Suprapubic skin (tissue), 3 donors: Measurements from ENCODE around the gene SPATA31E1.

Experiments
- POLR2A ChIP-seq, 2 donors: fragments of 450-650 bp; IDR thresholded peaks; one replicate each; pipeline ENCODE4 v1.6.1; 2017; ENCODE audit warnings: antibody characterized with exemption in 2 of 2, mild to moderate bottlenecking in 2 of 2, moderate library complexity in 2 of 2
- TF ChIP-seq, protein P1 (sequence below), 2 donors: fragments of 200-600 bp in 1 of 2; fragments of 450-650 bp in 1 of 2; sonication (generic) in 1 of 2; IDR thresholded peaks; one replicate each; pipeline ENCODE4 v1.5.1; 2016 to 2019; ENCODE audit warnings: antibody characterized with exemption in 2 of 2, mild to moderate bottlenecking in 1 of 2, moderate library complexity in 1 of 2

DNA sequence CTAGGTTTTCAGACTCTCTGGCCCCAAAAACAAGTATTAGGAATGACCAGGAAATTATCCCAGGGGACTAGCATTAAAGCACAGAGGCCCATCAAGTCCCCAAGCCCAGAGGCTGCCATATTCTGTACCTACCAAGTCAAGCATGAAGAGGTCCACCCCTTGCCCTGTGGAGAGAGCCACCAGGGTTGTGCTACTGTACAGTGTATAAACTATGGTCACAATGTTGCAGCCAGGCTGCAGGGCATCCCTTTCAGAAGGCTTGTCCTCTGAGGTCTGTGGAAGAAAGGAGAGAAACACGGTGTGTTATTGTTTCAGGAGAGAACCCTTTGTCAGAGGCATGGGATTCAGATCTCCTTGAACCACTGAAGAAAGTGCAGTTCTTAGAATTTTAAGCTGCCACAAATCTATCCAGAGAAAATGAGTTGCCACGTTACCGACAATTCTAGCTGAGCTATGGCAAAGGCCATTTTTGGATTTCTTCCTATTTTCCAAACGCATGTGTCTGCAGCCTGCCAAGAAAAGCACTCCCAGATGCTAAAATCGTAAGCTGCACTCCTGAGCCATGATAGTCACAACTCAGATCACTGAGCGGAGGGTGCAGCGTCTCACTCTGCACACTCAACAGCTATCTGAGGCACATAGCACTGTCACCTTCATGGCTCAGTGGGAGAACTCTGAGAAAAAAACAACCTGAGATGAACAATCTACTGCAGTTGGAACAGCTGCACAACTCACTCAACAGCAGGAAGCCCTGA, 45.5 kb upstream of the SPATA31E1 start:
- TF ChIP-seq, protein P1, sequence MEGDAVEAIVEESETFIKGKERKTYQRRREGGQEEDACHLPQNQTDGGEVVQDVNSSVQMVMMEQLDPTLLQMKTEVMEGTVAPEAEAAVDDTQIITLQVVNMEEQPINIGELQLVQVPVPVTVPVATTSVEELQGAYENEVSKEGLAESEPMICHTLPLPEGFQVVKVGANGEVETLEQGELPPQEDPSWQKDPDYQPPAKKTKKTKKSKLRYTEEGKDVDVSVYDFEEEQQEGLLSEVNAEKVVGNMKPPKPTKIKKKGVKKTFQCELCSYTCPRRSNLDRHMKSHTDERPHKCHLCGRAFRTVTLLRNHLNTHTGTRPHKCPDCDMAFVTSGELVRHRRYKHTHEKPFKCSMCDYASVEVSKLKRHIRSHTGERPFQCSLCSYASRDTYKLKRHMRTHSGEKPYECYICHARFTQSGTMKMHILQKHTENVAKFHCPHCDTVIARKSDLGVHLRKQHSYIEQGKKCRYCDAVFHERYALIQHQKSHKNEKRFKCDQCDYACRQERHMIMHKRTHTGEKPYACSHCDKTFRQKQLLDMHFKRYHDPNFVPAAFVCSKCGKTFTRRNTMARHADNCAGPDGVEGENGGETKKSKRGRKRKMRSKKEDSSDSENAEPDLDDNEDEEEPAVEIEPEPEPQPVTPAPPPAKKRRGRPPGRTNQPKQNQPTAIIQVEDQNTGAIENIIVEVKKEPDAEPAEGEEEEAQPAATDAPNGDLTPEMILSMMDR (IDR thresholded peaks at IDR 0.05) = no peak
- TF ChIP-seq POLR2A (IDR thresholded peaks at IDR 0.05) = no peak
